ENCODE measurements around the gene WSB1.

DNA sequence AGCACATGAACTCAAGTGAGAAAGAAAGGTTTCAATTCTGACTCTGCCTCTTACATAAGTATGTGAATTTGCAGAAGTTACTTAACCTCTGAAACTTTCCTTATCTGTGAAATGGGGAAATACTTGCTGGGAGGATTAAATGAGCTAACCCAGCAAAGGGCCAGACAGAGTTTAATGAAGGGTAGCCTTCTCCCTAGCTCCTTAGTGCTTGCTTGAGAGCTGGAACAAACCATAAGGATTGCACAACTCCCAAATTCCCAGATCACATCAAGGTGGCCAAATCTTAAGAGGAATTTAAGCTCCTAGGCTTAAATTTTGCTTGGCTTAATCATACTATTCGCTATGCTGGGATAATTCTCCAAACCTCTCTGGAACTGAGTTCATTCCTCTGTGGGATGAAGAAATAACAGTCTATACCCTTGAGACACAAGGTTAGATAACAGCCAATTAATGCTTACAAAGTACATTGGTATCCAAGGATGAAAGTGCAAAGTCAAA is 11.8 kb upstream of the WSB1 start:
- TF ChIP-seq, protein P1, sequence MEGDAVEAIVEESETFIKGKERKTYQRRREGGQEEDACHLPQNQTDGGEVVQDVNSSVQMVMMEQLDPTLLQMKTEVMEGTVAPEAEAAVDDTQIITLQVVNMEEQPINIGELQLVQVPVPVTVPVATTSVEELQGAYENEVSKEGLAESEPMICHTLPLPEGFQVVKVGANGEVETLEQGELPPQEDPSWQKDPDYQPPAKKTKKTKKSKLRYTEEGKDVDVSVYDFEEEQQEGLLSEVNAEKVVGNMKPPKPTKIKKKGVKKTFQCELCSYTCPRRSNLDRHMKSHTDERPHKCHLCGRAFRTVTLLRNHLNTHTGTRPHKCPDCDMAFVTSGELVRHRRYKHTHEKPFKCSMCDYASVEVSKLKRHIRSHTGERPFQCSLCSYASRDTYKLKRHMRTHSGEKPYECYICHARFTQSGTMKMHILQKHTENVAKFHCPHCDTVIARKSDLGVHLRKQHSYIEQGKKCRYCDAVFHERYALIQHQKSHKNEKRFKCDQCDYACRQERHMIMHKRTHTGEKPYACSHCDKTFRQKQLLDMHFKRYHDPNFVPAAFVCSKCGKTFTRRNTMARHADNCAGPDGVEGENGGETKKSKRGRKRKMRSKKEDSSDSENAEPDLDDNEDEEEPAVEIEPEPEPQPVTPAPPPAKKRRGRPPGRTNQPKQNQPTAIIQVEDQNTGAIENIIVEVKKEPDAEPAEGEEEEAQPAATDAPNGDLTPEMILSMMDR (IDR thresholded peaks at IDR 0.05; ENCODE audit: low read depth, low read length, poor library complexity, severe bottlenecking), result no peak
- no peak for TF ChIP-seq EZH2phosphoT487 (IDR thresholded peaks at IDR 0.05; ENCODE audit: borderline replicate concordance, low read length)

All from DOHH2 (cell line).